Ishikawa (cell line): ENCODE measurements around the gene SLC38A9.

ENCODE experiments used
- CEBPB ChIP-seq: IDR thresholded peaks from 2 replicates; pipeline ENCODE4 v1.6.1; 2012
- CREB1 ChIP-seq: IDR thresholded peaks from 2 replicates; pipeline ENCODE4 v1.6.1; 2012; ENCODE audit warnings: low read depth
- EGR1 ChIP-seq: IDR thresholded peaks from 2 replicates; pipeline ENCODE4 v1.6.1; 2012
- EP300 ChIP-seq: IDR thresholded peaks from 2 replicates; pipeline ENCODE4 v1.6.1; 2012; ENCODE audit warnings: borderline replicate concordance
- FOXM1 ChIP-seq: IDR thresholded peaks from 2 replicates; pipeline ENCODE4 v1.6.1; 2012; ENCODE audit warnings: low read depth, borderline replicate concordance
- NFIC ChIP-seq: IDR thresholded peaks from 2 replicates; pipeline ENCODE4 v1.6.1; 2012
- RAD21 ChIP-seq: IDR thresholded peaks from 2 replicates; pipeline ENCODE4 v1.6.1; 2012; ENCODE audit warnings: low read depth
- TAF1 ChIP-seq: IDR thresholded peaks from 2 replicates; pipeline ENCODE4 v1.6.1; 2012; ENCODE audit warnings: low read depth, mild to moderate bottlenecking
- TCF12 ChIP-seq: IDR thresholded peaks from 2 replicates; pipeline ENCODE4 v1.6.1; 2012; ENCODE audit warnings: low read depth
- TEAD4 ChIP-seq: IDR thresholded peaks from 2 replicates; pipeline ENCODE4 v1.6.1; 2012
- YY1 ChIP-seq: IDR thresholded peaks from 2 replicates; pipeline ENCODE4 v1.6.1; 2012; ENCODE audit warnings: low read depth
- ZBTB7A ChIP-seq: IDR thresholded peaks from 2 replicates; pipeline ENCODE4 v1.6.1; 2012; ENCODE audit warnings: low read depth
- TF ChIP-seq, protein P1 (sequence below): IDR thresholded peaks from 2 replicates; pipeline ENCODE4 v1.6.1; 2012; ENCODE audit warnings: low read depth, mild to moderate bottlenecking
- TF ChIP-seq, protein P2 (sequence below): IDR thresholded peaks from 2 replicates; pipeline ENCODE4 v1.6.1; 2012
- TF ChIP-seq, protein P3 (sequence below): IDR thresholded peaks from 2 replicates; pipeline ENCODE4 v1.6.1; 2012

Gene SLC38A9

DNA sequence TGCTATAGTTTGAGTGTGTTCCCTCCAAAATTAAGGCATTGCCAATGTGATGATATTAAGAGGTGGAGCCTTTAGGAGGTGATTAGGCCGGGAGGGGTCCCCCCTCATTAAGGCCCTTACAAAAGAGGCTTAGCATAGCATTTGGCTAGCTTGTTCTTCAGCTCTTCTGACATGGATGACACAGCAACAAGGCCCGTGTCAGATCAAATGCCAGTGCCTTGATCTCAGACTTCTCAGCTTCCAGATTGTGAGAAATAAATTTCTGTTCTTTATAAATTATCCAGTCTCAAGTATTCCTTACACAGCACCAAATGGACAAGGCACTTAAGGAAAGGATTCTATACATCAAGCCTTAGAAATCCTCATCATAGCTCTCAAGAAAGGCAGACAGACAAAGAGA lies 31.8 kb downstream of the SLC38A9 start:
- TF ChIP-seq ZBTB7A (no peak), YY1 (no peak), EGR1 (no peak), CREB1 (no peak), NFIC (no peak)
- TF ChIP-seq, protein P1, sequence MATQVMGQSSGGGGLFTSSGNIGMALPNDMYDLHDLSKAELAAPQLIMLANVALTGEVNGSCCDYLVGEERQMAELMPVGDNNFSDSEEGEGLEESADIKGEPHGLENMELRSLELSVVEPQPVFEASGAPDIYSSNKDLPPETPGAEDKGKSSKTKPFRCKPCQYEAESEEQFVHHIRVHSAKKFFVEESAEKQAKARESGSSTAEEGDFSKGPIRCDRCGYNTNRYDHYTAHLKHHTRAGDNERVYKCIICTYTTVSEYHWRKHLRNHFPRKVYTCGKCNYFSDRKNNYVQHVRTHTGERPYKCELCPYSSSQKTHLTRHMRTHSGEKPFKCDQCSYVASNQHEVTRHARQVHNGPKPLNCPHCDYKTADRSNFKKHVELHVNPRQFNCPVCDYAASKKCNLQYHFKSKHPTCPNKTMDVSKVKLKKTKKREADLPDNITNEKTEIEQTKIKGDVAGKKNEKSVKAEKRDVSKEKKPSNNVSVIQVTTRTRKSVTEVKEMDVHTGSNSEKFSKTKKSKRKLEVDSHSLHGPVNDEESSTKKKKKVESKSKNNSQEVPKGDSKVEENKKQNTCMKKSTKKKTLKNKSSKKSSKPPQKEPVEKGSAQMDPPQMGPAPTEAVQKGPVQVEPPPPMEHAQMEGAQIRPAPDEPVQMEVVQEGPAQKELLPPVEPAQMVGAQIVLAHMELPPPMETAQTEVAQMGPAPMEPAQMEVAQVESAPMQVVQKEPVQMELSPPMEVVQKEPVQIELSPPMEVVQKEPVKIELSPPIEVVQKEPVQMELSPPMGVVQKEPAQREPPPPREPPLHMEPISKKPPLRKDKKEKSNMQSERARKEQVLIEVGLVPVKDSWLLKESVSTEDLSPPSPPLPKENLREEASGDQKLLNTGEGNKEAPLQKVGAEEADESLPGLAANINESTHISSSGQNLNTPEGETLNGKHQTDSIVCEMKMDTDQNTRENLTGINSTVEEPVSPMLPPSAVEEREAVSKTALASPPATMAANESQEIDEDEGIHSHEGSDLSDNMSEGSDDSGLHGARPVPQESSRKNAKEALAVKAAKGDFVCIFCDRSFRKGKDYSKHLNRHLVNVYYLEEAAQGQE, result no peak

DNA sequence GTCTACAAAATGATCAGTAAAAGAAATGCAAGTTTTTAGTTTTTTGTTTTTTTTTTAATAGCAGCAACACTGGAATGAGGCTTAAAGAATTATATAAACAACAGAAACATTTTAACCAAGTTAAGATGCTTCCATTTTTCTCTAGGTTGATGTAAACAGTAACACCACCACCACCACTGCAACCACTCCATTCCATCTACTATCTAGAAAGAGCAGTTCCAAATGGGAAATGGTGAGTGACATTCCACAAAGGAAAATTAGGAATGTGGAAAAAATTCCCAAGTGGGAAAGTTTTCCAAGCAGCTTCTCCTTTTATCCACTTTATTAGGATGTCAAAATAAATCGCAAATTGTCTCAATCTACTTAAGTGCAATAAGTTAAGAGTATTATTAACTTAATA lies 32.6 kb downstream of the SLC38A9 start:
- TF ChIP-seq RAD21, result no peak
- TF ChIP-seq EP300, result no peak
- no peak for TF ChIP-seq NFIC
- no peak for TF ChIP-seq CEBPB
- TF ChIP-seq TAF1, result no peak
- no peak for TF ChIP-seq EGR1
- TF ChIP-seq, protein P1, result no peak
- TF ChIP-seq TCF12, result no peak
- TF ChIP-seq ZBTB7A, result no peak
- TF ChIP-seq CREB1, result no peak
- no peak for TF ChIP-seq TEAD4
- TF ChIP-seq FOXM1, result no peak
- TF ChIP-seq, protein P2, sequence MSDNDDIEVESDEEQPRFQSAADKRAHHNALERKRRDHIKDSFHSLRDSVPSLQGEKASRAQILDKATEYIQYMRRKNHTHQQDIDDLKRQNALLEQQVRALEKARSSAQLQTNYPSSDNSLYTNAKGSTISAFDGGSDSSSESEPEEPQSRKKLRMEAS, result no peak
- TF ChIP-seq YY1, result no peak
- TF ChIP-seq, protein P3, sequence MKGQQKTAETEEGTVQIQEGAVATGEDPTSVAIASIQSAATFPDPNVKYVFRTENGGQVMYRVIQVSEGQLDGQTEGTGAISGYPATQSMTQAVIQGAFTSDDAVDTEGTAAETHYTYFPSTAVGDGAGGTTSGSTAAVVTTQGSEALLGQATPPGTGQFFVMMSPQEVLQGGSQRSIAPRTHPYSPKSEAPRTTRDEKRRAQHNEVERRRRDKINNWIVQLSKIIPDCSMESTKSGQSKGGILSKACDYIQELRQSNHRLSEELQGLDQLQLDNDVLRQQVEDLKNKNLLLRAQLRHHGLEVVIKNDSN, result no peak

DNA sequence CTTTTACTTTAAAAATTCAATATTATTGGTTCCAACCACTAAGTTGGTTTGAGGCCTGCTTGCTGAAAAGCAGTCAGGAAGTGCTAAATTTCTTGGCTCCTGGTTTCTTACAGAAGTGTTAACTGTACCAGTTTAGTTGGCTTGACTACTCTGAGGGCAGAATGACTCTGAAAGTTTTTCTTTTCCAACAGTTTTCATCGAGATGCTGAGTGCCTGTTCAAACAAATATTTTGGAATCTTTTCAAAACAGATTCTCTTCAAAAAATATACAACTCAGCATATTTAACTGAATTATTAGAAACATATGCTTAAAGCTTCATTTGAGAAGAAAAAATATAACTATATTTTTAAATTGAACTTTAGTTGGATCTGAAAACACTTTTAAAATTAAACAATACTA lies 37.0 kb downstream of the SLC38A9 start:
- TF ChIP-seq, protein P3, result no peak
- no peak for TF ChIP-seq CEBPB

DNA sequence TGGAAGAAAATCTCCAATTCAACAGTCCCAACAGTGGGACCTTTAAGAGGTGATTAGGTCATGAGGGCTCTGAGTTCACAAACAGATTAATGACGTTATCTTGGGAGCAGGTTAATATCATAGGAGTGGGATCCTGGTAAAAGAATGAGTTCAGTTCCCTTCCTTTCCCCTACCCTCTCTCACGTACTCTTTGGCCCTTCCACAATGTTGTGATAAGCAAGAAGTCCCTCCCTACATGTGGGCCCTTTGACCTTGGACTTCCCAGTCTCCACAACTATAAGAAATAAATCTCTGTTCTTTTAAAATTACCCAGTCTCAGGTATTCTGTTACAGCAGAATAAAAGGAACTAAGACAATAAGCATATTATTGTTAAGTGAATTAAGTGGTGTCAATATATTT lies 37.8 kb downstream of the SLC38A9 start:
- no peak for TF ChIP-seq TEAD4

DNA sequence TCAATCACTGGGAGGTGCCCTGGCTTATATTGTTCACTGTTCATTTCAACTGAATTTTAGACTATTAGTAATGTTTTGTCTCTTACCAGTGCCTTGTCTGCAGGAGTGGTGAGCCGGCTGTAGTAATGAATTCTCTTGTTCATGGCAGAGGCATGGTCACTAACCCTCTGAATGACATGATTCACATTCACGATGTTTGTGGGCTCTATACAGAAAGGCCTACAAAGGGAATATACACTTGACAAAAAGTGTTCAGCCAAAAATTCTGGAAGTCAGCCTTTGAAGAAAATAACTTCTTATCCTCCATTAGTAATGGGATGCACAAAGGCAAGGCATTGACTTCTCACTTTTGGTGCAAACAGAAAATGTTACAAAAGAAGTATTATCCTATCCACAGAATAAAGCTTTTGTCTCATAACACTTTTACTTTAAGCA lies 39.6 kb downstream of the SLC38A9 start:
- TF ChIP-seq, protein P3, result no peak
- TF ChIP-seq RAD21, result no peak
- no peak for TF ChIP-seq TAF1
- TF ChIP-seq EP300, result no peak
- no peak for TF ChIP-seq FOXM1
- no peak for TF ChIP-seq EGR1
- no peak for TF ChIP-seq TEAD4
- no peak for TF ChIP-seq CEBPB
- TF ChIP-seq YY1, result no peak
- no peak for TF ChIP-seq CREB1
- no peak for TF ChIP-seq ZBTB7A
- TF ChIP-seq TCF12, result no peak

DNA sequence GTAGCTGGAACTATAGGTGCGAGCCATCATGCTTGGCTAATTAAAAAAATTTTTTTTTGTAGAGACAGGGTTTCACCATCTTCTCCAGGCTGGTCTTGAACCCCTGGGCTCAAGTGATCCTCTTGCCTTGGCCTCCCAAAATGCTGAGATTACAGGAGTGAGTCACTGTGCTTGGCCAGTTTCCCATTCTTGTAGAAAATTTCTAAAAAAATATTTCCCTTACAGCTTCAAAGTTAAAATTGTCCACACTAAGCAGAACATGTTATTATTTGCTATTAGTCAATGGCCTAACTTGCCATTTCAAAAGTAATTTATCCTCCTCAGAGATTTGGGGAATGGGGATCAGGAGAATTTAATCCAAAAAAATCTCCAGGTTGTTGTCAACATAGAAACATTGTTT lies 40.1 kb downstream of the SLC38A9 start:
- TF ChIP-seq ZBTB7A (no peak), YY1 (no peak), TCF12 (no peak), TAF1 (no peak), RAD21 (no peak), TEAD4 (no peak), CREB1 (no peak), NFIC (no peak), EP300 (no peak), CEBPB (no peak), FOXM1 (no peak), EGR1 (no peak)
- TF ChIP-seq, protein P1, result no peak
- TF ChIP-seq, protein P2, result no peak
- TF ChIP-seq, protein P3, result no peak
